K562 (cell line): ENCODE measurements around the gene RCC2.

Source experiments
- CREM ChIP-seq: IDR thresholded peaks from 2 replicates; pipeline ENCODE4 v1.6.1; 2014; ENCODE audit warnings: antibody characterized with exemption, low read depth
- GTF2A2 ChIP-seq: IDR thresholded peaks from 2 replicates; pipeline ENCODE4 v1.6.1; 2016; ENCODE audit warnings: mild to moderate bottlenecking, missing genetic modification characterization, missing compliant biosample characterization
- HNRNPUL1 ChIP-seq: fragments of 200-400 bp; formaldehyde crosslinking; IDR thresholded peaks from 2 replicates; pipeline ENCODE4 v1.6.1; 2017; ENCODE audit warnings: low read length
- NCOA2 ChIP-seq, 2 experiments: fragments of 450-650 bp; IDR thresholded peaks; 2 replicates each; pipeline ENCODE4 v1.6.1; 2018; ENCODE audit warnings: mild to moderate bottlenecking in 2 of 2, moderate library complexity in 1 of 2; ENCODE audit not compliant: partially characterized antibody in 2 of 2
- PRDM10 ChIP-seq: fragments of 450-650 bp; IDR thresholded peaks from 2 replicates; pipeline ENCODE4 v1.6.1; 2018; ENCODE audit not compliant: partially characterized antibody
- ZFP36 ChIP-seq: fragments of 150-350 bp; IDR thresholded peaks from 2 replicates; pipeline ENCODE4 v1.6.1; 2018; ENCODE audit warnings: low read length, low read depth; ENCODE audit not compliant: partially characterized antibody
- ZNF398 ChIP-seq: fragments of 250-450 bp; sonication (Bioruptor Pico); IDR thresholded peaks from 2 replicates; pipeline ENCODE4 v1.8.0; 2021; ENCODE audit warnings: moderate library complexity, mild to moderate bottlenecking, inconsistent platforms

- TF ChIP-seq PRDM10 (no peak), HNRNPUL1 (no peak), ZNF398 (CRISPR knock-in tag) (no peak), GTF2A2 (tag) (no peak), NCOA2 (IDR thresholded peaks at IDR 0.05; ENCODE audit: partially characterized antibody in 2 of 2) (no peak), CREM (no peak), ZFP36 (no peak)
These were observed 25.5 kb downstream of the RCC2 start for GRCh38 chr1:17414022-17414421.
